ENCODE measurements around the gene FGFR2. TPM values are rescaled to one million over a fixed set of nuclear protein-coding genes. Genes with fewer than 3 reads are reported as not detected.

FGFR2 gene
- total RNA-seq, 2 donors from 2014 or later, result 56.0 to 78.1 TPM

DNA sequence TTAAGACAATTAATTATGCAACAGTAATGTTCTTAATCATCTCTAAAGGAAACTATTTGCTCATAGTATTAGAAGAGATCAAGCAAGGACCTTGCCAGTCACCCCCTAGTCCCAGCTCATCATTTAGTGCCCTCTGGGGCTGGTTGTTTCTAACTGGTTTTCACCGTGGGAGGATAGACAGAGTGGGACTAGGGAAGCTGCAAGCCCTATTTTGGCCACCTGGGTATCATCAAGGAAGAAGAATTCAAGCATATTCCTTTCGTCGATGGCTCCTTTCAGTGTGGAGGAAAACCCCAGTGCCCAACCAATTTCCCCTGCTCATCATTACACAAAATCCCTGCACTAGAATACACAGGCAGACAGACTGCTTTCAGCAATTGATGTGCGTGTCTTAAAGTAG is 30.6 kb upstream of the FGFR2 start:
- Histone ChIP-seq H3K27me3 (no peaks in the 10 kb centered on the region), H3K4me3 (no peak overlapping the region), H3K36me3 (replicated peaks in 1 of 2; ENCODE audit: insufficient read depth in 1 of 2, low read depth in 2 of 2) (no peaks in the 10 kb centered on the region), H3K9me3 (no peaks in the 10 kb centered on the region), H3K4me1 (peaks cover 6% of the 10 kb centered on the region), H3K27ac (no peak overlapping the region)
- intact Hi-C loops (cut with DNase I), result no loop called here
- no peak for ATAC-seq
- no peak for TF ChIP-seq POLR2A (IDR thresholded peaks at IDR 0.05)
- TF ChIP-seq, protein P1, sequence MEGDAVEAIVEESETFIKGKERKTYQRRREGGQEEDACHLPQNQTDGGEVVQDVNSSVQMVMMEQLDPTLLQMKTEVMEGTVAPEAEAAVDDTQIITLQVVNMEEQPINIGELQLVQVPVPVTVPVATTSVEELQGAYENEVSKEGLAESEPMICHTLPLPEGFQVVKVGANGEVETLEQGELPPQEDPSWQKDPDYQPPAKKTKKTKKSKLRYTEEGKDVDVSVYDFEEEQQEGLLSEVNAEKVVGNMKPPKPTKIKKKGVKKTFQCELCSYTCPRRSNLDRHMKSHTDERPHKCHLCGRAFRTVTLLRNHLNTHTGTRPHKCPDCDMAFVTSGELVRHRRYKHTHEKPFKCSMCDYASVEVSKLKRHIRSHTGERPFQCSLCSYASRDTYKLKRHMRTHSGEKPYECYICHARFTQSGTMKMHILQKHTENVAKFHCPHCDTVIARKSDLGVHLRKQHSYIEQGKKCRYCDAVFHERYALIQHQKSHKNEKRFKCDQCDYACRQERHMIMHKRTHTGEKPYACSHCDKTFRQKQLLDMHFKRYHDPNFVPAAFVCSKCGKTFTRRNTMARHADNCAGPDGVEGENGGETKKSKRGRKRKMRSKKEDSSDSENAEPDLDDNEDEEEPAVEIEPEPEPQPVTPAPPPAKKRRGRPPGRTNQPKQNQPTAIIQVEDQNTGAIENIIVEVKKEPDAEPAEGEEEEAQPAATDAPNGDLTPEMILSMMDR (IDR thresholded peaks at IDR 0.05), result no peak
- WGBS, 2 donors, result 59 to 67% methylated on average over 4 of the region's 4 CpGs
- no peak for DNase-seq

DNA sequence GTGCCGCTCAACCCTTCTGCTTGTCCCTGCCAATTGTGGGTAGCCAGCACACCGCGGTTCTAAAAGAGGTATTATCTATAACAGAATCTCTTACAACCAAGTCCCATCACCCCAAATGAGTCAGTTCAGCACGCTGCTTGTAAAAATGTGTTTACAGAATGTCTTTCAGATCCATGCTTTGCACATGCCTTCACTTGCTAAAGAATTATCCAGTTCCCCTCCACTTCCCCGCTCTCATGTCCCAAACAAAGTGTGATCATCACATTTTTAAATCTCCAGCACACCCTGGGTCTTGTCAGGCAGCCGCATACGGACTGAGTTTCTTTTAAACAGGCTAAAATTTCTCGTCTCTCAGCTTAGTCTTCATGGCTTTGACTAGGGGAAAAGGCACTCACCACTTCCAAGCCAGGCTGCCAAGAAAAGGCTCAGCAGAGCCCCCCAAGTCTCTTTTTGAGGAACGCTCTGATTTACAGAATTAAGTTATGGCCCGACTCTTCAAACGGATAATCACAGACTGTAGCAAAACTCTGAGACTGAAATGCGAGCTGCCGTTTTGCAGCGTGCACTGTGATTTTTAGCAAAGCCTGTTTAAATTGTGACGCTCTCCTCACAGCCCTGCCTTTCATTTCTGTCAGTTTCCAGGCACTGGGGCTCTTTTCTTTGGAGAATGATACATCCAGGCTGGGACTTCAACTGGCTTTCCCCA is 29.8 kb upstream of the FGFR2 start:
- no peak for DNase-seq
- WGBS, 2 donors, result 58 to 63% methylated on average over 15 of the region's 15 CpGs

DNA sequence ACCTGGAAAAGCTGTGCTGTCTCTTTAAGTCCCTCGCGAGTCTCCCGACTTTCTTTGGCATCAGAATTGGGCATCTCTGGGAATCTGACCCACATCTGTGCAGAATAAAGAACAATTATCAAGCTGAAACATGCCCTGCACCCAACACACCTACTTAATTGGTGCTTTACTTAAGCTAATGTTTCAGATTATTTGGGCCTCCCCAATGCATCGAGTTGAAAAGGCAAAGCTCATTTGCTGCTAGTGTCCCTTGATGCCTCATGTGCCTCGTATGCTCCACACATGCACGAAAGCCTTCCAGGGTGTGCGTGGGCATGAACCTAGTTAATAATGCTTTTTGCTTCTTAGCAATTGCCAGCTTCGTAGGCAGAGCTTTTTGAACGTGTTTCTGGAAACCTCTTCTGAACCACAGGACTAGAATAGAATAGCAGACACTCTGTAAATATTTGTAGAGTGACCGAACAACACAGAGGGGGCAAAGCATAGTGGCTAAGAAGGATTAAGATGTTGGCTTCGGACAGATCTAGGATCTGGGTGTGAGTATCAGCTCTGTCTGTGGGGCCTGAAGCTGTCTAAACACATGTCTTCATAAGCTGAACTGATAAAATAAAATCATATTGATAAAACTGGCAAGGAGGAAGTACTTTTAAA is 26.7 kb upstream of the FGFR2 start:
- Histone ChIP-seq H3K36me3 (replicated peaks in 1 of 2; ENCODE audit: insufficient read depth in 1 of 2, low read depth in 2 of 2) (no peaks in the 10 kb centered on the region), H3K9me3 (no peaks in the 10 kb centered on the region), H3K27ac (no peak overlapping the region), H3K4me1 (peaks cover 6% of the 10 kb centered on the region), H3K4me3 (no peak overlapping the region), H3K27me3 (no peaks in the 10 kb centered on the region)
- 16% methylated on average over 11 of the region's 11 CpGs for WGBS, 2 donors
- TF ChIP-seq POLR2A (IDR thresholded peaks at IDR 0.05), result no peak
- TF ChIP-seq, protein P1 (IDR thresholded peaks at IDR 0.05), result no peak
- intact Hi-C loops (cut with DNase I), result no loop called here
- ATAC-seq, result no peak
- no peak for DNase-seq

More for the DNA sequence above, 29.8 kb upstream of the FGFR2 start:
- peaks cover 6% of the 10 kb centered on the region for H3K4me1 ChIP-seq
- TF ChIP-seq, protein P1 (IDR thresholded peaks at IDR 0.05), result no peak
- no peaks in the 10 kb centered on the region for H3K36me3 ChIP-seq (replicated peaks in 1 of 2; ENCODE audit: insufficient read depth in 1 of 2, low read depth in 2 of 2)
- no peak for ATAC-seq
- H3K27me3 ChIP-seq, result no peaks in the 10 kb centered on the region
- intact Hi-C loops (cut with DNase I), result no loop called here
- H3K27ac ChIP-seq, result no peak overlapping the region
- no peaks in the 10 kb centered on the region for H3K9me3 ChIP-seq
- no peak overlapping the region for H3K4me3 ChIP-seq

DNA sequence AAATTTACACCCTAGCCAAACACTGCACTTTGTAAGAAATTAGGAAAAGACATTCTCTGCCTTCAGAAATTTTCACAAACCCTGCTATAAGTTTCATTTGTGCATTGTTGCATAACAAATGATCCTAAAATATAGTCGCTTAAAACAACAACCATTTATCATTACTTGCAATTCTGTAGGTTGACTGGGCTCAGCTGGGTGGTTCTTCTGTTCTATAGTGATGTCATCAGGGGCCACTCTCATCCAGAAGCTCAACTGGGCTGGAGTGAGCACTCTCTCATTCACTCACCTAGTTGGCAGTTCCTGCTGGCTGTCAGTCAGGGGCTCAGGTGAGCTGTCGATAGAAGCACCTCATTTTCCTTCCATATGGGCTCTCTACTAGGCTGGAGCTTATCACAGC is 20.7 kb upstream of the FGFR2 start:
- 86 to 100% methylated on average over 2 of the region's 2 CpGs for WGBS, 2 donors
- Histone ChIP-seq H3K27me3 (no peaks in the 10 kb centered on the region), H3K4me3 (no peak overlapping the region), H3K4me1 (no peaks in the 10 kb centered on the region), H3K36me3 (replicated peaks in 1 of 2; ENCODE audit: insufficient read depth in 1 of 2, low read depth in 2 of 2) (no peaks in the 10 kb centered on the region), H3K9me3 (peaks cover 0 to 11% (median 0%) of the 10 kb centered on the region in 3 donors), H3K27ac (no peak overlapping the region)
- intact Hi-C loops (cut with DNase I), result no loop called here
- TF ChIP-seq POLR2A (IDR thresholded peaks at IDR 0.05), result no peak
- TF ChIP-seq, protein P1 (IDR thresholded peaks at IDR 0.05), result no peak
- ATAC-seq (no peak), DNase-seq (no peak)
